SK-N-SH (cell line): ENCODE data around the gene PER2.

ENCODE experiments used
- CHD2 ChIP-seq: fragments of 150-350 bp; IDR thresholded peaks from 2 replicates; pipeline ENCODE4 v1.6.1; 2018; ENCODE audit warnings: low read length; ENCODE audit not compliant: partially characterized antibody
- CTCF ChIP-seq: fragments of 200-600 bp; sonication (generic); IDR thresholded peaks from 2 replicates; pipeline ENCODE4 v1.6.1; 2017; ENCODE audit warnings: antibody characterized with exemption, mild to moderate bottlenecking, moderate library complexity
- MXI1 ChIP-seq: IDR thresholded peaks from 2 replicates; pipeline ENCODE4 v1.6.1; 2012; ENCODE audit warnings: mild to moderate bottlenecking, low read depth, low read length, improper control_type of control experiment
- RAD21 ChIP-seq: IDR thresholded peaks from 2 replicates; pipeline ENCODE4 v1.6.1; 2012; ENCODE audit warnings: mild to moderate bottlenecking, low read length
- SMC3 ChIP-seq: IDR thresholded peaks from 2 replicates; pipeline ENCODE4 v1.6.1; 2012; ENCODE audit warnings: low read depth, low read length, improper control_type of control experiment
- TAF1 ChIP-seq: IDR thresholded peaks from 2 replicates; pipeline ENCODE4 v1.6.1; 2012; ENCODE audit warnings: low read depth, mild to moderate bottlenecking, low read length, moderate library complexity, borderline replicate concordance
- YY1 ChIP-seq: IDR thresholded peaks from 2 replicates; pipeline ENCODE4 v1.4.0; 2012; ENCODE audit warnings: low read depth, mild to moderate bottlenecking

DNA sequence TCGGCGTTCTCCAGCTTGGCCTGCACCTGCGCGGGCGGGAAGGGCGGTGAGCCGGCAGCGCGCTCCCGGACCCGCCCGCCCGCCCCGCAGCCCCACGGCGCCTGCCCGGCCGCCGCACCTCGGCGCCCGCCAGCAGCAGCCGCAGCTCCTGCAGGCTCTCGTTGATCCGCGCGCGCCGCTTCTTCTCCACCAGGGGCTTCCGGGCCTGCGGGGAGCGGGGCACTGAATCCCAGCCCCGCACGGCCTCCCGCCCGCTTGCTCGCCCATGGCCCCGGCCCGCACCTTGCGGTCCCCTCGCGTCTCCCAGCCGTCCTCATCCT is 48.9 kb downstream of the PER2 start:
- TF ChIP-seq CHD2 (no peak), YY1 (no peak), TAF1 (no peak), RAD21 (no peak), SMC3 (no peak), CTCF (no peak), MXI1 (no peak)
